Thoracic aorta (tissue), 2 donors: ENCODE data around the gene DNASE2B. TPM values are rescaled to one million over a fixed set of nuclear protein-coding genes. Genes with fewer than 3 reads are reported as not detected.

Experiments used
- ATAC-seq: fragments of 150-250 bp; one replicate; pipeline ENCODE4 v1.8.0; 2017; ENCODE audit warnings: low read depth; ENCODE audit not compliant: insufficient number of reproducible peaks, low FRiP score
- DNase-seq: peaks from one replicate; pipeline ENCODE4 v3.0.0-alpha.2; 2020; ENCODE audit warnings: low spot score
- H3K27ac ChIP-seq, 2 donors: fragments of 200-600 bp; sonication (generic); 1 replicate in 1 of 2; 2 replicates in 1 of 2; pipeline ENCODE4 v1.5.1; 2016; ENCODE audit warnings: mild to moderate bottlenecking in 2 of 2, moderate library complexity in 2 of 2
- H3K27me3 ChIP-seq: fragments of 200-600 bp; sonication (generic); replicated peaks from 2 replicates; pipeline ENCODE4 v1.6.0; 2016; ENCODE audit warnings: mild to moderate bottlenecking; ENCODE audit not compliant: insufficient read depth
- H3K36me3 ChIP-seq: fragments of 200-600 bp; sonication (generic); one replicate; pipeline ENCODE4 v1.5.1; 2016
- H3K4me1 ChIP-seq, 2 donors: fragments of 200-600 bp; sonication (generic); 1 replicate in 1 of 2; 2 replicates in 1 of 2; pipeline versions ENCODE4 v1.5.1 to v1.6.0; 2016; ENCODE audit warnings: low read depth in 2 of 2, mild to moderate bottlenecking in 1 of 2; ENCODE audit not compliant: control insufficient read depth in 1 of 2
- H3K4me3 ChIP-seq: fragments of 200-600 bp; sonication (generic); 2 replicates; pipeline ENCODE4 v1.5.1; 2016; ENCODE audit warnings: mild to moderate bottlenecking
- H3K9me3 ChIP-seq: fragments of 200-600 bp; sonication (generic); 2 replicates; pipeline ENCODE4 v1.5.1; 2016
- CTCF ChIP-seq: fragments of 200-600 bp; sonication (generic); IDR thresholded peaks from one replicate; pipeline ENCODE4 v1.5.1; 2019; ENCODE audit warnings: antibody characterized with exemption
- total RNA-seq, 2 donors: library from RNA; depleted of rRNA; stranded (reverse); fragments of >200 nt; gene quantifications; one replicate each; pipeline versions ENCODE4 v1.1.0 to v1.2.3, GENCODE V29; 2016

Gene DNASE2B
- total RNA-seq, 2 donors from 2014 or later: not detected

- H3K36me3 ChIP-seq: no peaks in the 10 kb centered on the region
- H3K27ac ChIP-seq: no peak overlapping the region
- TF ChIP-seq CTCF: no peak
- no peak overlapping the region for H3K4me3 ChIP-seq
- H3K9me3 ChIP-seq: no peaks in the 10 kb centered on the region
- no peaks in the 10 kb centered on the region for H3K27me3 ChIP-seq
- ATAC-seq (no peak), DNase-seq (no peak)
- H3K4me1 ChIP-seq: peaks cover 0 to 17% of the 10 kb centered on the region in 2 donors
These were observed 38.0 kb upstream of the DNASE2B start for GRCh38 chr1:84360316-84360715.

DNA sequence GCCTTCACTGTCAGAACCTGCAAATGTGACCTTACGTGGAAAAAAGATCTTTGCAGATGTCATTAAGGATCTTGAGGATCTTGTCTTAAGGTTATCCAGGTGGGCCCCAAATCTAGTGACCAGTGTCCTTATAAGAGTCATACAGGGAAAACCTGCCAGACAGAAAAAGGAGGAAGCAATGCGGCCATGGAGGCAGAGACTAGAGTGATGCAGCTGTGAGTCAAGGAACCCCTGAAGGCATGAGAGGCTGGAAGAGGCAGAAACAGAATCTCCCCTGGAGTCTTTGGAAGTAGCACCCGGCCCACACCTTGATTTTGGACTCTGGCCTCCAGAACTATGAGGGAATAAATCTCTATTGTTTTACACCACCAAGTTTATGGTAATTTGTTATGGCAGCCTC lies 36.5 kb upstream of the DNASE2B start:
- Histone ChIP-seq H3K36me3 (no peaks in the 10 kb centered on the region), H3K9me3 (no peaks in the 10 kb centered on the region), H3K27me3 (no peaks in the 10 kb centered on the region), H3K27ac (no peak overlapping the region), H3K4me1 (peaks cover 5 to 30% of the 10 kb centered on the region in 2 donors), H3K4me3 (no peak overlapping the region)
- TF ChIP-seq CTCF: no peak
- no peak for DNase-seq
- ATAC-seq: no peak

DNA sequence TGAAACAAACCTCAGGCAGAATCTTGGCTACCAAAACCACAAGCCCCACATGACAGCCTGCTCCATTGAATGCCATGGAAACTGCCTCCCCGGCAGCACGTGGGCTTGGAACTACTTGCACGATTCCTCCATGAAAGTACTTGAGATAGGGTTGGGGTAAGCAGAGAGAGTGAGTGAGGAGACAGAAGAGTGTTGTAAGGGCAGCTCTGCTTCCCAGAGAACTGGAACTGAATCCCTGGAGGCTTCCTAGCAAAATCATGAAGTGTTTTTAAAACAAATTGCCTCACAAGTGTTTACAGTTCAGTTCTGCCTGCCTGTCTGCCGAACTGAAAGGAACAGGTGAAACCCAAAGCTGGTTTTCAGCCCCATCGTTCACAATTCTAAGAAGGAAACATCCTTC lies 35.3 kb upstream of the DNASE2B start:
- no peak for DNase-seq
- Histone ChIP-seq H3K27me3 (no peaks in the 10 kb centered on the region), H3K4me1 (peaks cover 5 to 41% of the 10 kb centered on the region in 2 donors), H3K9me3 (no peaks in the 10 kb centered on the region), H3K27ac (peak overlapping the region in 1 of 2 donors; percentile 17), H3K4me3 (peak overlapping the region; percentile 18), H3K36me3 (no peaks in the 10 kb centered on the region)
- no peak for TF ChIP-seq CTCF
- ATAC-seq: no peak

DNA sequence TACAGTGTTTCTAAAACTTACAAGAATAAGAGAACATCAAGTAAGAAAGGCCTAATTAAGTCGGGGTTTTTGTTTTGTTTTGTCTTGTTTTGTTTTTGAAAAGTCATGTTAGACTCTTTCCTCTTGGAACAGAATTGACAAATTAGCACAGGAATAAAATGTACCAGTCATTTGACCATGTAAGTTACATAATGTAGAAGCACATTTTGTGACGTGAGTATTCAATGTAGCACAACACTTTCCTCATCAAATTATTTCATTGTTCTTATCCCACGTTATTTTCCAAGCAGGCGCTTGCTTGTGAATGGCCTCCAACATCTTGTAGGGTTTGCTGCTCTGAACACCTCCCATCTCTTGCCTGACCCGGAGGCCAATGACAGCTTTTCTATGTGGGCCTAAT lies 34.7 kb upstream of the DNASE2B start:
- Histone ChIP-seq H3K4me1 (peaks cover 5 to 41% of the 10 kb centered on the region in 2 donors), H3K4me3 (no peak overlapping the region), H3K36me3 (no peaks in the 10 kb centered on the region), H3K9me3 (no peaks in the 10 kb centered on the region), H3K27ac (peak overlapping the region in 1 of 2 donors; percentile 17), H3K27me3 (no peaks in the 10 kb centered on the region)
- ATAC-seq (no peak), DNase-seq (no peak)
- no peak for TF ChIP-seq CTCF

DNA sequence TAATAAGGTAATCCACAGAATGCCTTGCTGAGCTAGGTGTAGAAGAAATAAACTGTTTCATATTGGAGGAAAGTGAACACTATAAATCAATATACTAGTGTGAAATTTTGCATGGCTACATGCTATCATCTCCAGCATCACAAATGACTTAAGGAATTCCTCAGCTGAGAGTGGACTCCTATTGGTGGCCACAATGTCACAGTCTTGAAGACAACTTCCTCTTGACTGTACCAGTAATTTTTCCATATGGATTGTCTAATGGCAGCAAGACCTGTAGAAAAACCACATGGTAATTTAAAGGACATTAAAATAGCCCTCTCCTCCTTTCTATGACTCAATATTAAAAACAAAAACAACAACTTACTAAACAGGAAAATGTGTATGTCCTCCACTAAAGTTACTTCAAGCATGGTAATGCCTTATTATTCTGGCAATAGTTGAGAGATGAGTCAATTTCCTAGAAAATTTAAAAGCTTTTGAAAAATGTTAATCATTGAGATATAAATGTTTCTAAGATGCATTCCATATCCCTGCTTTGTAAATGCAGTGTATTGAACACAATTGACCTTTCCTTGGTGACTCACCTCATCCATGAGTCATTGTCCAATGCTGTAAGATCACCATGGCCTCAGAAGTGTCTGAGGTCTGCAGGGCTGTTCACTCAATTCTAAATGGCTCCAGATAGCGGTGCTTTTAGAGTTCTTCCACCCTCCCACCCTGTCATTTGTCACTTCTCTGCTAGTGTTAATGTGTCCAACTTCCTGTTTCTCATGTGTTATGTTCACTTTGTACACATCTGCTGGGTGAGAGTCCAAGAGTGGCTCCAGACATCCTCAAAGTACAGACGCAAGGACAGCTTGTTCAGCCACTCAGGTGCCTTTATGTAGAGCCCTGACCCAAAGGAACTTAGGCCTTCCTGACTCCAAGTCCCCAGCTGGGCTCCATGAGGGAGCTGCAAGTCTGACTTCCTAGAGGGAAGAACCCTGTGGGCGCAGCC lies 32.8 kb upstream of the DNASE2B start:
- peaks cover 5 to 41% of the 10 kb centered on the region in 2 donors for H3K4me1 ChIP-seq
- peak; percentile 19 for DNase-seq
- H3K4me3 ChIP-seq: no peak overlapping the region
- H3K27me3 ChIP-seq: no peaks in the 10 kb centered on the region
- H3K36me3 ChIP-seq: no peaks in the 10 kb centered on the region
- no peak for ATAC-seq
- TF ChIP-seq CTCF: no peak
- no peak overlapping the region for H3K27ac ChIP-seq
- no peaks in the 10 kb centered on the region for H3K9me3 ChIP-seq
